ENCODE results near the gene SMARCD3.
A peak's percentile ranks its signal among the peaks of the same experiment; 100 is the strongest.

The SMARCD3 gene

DNA sequence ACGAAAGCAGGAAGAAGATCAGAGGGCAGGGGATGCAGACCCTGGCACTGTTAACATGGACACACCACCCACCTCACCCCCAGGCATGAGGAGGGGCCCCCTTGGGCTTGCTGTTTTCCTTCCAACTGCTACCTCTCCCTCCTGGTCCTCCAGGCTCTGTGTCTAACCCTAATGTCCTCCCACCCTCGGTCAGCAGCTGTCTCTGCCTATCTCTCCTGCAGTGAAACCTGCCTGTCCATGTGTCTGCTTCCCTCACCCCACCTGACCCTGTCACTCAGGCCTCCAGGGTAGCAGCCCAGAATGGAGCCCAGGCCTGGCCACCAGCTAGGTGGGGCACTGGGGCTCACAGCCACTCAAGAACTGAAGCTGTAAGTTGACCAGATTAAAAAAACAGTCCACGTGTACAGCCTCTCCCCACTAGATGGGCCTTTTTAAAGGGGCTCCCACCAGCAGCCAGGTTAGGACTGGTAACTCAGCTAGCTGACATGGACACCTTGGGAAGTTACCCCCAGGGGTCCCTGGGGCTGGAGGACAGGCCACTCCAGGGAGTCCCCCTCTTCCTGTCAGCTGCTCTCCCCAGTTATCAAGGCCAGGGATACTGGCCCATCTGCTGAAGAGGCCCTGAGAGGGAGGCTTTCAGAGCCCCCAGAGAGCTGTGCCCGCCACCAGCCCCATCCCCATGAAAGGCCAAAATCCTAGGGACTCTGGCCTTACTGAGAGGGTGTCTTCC, 1.5 kb downstream of the SMARCD3 start:
- no peak overlapping the region for H3K4me3 ChIP-seq (ENCODE audit: low read depth, low read length)
- DNase-seq (ENCODE audit: low read depth) = no peak
- TF ChIP-seq CTCF (IDR thresholded peaks at IDR 0.05; ENCODE audit: low read depth, low read length) (no peak), MYC (IDR thresholded peaks at IDR 0.05; ENCODE audit: low read depth, low read length) (no peak), MAX (IDR thresholded peaks at IDR 0.05; ENCODE audit: low read depth, low read length) (no peak), POLR2A (IDR thresholded peaks at IDR 0.05; ENCODE audit: extremely low read depth, insufficient read length) (no peak)

GRCh38 chr7:151246102-151246850, 2.2 kb downstream of the SMARCD3 start:
- DNase-seq (ENCODE audit: low read depth) = no peak
- no peak for TF ChIP-seq CTCF (IDR thresholded peaks at IDR 0.05; ENCODE audit: low read depth, low read length)
- TF ChIP-seq POLR2A (IDR thresholded peaks at IDR 0.05; ENCODE audit: extremely low read depth, insufficient read length) = no peak
- no peak for TF ChIP-seq MAX (IDR thresholded peaks at IDR 0.05; ENCODE audit: low read depth, low read length)
- no peak for TF ChIP-seq MYC (IDR thresholded peaks at IDR 0.05; ENCODE audit: low read depth, low read length)
- H3K4me3 ChIP-seq (ENCODE audit: low read depth, low read length) = no peak overlapping the region

DNA sequence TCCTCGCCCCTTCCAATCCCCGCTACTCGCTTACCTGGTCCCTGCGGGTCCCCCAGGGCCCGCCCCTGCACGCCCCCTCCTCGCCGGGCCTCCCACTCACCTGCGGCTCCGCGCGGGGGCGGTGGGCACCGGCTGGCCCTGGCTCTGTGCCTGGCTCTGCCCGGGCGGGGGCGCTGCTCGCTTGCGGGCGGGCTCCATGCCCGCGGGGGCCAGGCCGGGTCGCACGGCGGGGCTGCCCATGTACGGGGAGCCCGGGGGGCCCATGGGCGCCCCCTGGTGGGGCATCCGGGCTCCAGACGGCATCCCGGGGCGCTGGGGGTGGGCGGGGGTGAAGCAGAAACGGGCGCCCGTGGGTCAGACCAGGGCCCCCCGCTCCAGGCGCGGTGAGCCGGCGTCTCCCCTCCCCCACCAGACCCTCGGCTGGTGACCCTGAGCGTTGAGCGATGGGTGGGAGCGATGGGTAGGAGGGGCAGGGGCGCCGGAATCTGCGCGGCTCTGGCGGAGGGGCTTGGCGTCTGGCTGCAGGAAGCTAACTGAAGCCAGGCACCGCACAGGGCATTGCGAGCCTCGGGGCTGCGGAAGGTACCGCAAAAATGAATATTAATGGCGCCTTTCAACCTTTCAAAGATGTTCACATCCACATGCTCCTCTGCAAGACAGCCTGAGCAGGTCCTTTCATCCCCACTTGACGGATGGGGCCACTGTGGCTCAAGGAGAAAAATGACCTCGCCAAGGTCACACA, 3.0 kb downstream of the SMARCD3 start:
- peak; percentile 47 for TF ChIP-seq CTCF (IDR thresholded peaks at IDR 0.05; ENCODE audit: low read depth, low read length)
- no peak for TF ChIP-seq MYC (IDR thresholded peaks at IDR 0.05; ENCODE audit: low read depth, low read length)
- DNase-seq (ENCODE audit: low read depth) = peak; percentile 79
- no peak overlapping the region for H3K4me3 ChIP-seq (ENCODE audit: low read depth, low read length)

GRCh38 chr7:151244841-151245346, 3.6 kb downstream of the SMARCD3 start:
- DNase-seq (ENCODE audit: low read depth) = no peak
- TF ChIP-seq MYC (IDR thresholded peaks at IDR 0.05; ENCODE audit: low read depth, low read length) (no peak), CTCF (IDR thresholded peaks at IDR 0.05; ENCODE audit: low read depth, low read length) (no peak), MAX (IDR thresholded peaks at IDR 0.05; ENCODE audit: low read depth, low read length) (no peak), POLR2A (IDR thresholded peaks at IDR 0.05; ENCODE audit: extremely low read depth, insufficient read length) (no peak)
- no peak overlapping the region for H3K4me3 ChIP-seq (ENCODE audit: low read depth, low read length)

DNA sequence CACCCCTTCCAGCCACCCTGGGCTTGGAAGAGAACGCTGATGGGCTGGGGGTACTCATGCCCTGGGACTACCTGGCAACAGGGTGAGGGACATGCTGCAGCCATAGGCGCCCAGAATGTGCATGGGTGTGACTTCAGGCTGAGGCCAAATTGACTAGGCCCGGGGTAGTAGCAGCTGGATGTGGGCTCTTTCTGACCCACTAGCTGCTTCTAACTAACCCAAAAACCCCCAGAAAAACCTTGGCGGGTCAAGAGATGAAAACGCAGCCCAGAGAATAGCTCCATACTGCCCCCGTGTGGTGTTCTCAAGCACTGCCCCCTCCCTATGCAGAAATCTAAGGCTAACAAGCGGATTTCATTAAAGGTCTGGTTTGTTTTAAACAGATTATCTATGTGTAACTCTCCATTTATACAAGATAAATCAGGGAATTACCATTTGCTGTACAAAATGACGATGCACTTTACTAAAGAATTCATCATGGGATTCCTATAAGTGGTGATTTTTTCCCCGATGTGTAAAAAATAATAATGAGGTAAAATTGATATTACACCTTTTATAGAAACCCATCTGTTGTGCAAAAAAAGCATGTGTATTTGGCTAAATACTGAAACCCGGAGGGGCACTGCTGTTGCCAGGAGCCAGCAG, 4.2 kb downstream of the SMARCD3 start:
- no peak overlapping the region for H3K4me3 ChIP-seq (ENCODE audit: low read depth, low read length)
- DNase-seq (ENCODE audit: low read depth) = peak; percentile 81
- TF ChIP-seq CTCF (IDR thresholded peaks at IDR 0.05; ENCODE audit: low read depth, low read length) (peak; percentile 99), POLR2A (IDR thresholded peaks at IDR 0.05; ENCODE audit: extremely low read depth, insufficient read length) (no peak)

Data from NB4 (cell line).